Daoy (cell line): Measurements from ENCODE around the gene SLC25A41. TPM values are rescaled to one million over a fixed set of nuclear protein-coding genes. Genes with fewer than 3 reads are reported as not detected.

ENCODE experiments used
- total RNA-seq: library from RNA; depleted of rRNA; stranded (reverse); fragments of >200 nt; shearing (Covaris generic); gene quantifications from 2 replicates; pipeline ENCODE4 v1.2.3, GENCODE V29; 2014; rRNA removed

The SLC25A41 gene
- total RNA-seq, 1 experiment from 2014 or later = not detected

Other genes starting within 250 kb of the SLC25A41 start
- 8.0 and 15.4 TPM in 2 replicates for gene MLLT1, start 153.8 kb downstream of the SLC25A41 start, total RNA-seq
- gene ACER1, start 100.2 kb downstream of the SLC25A41 start, total RNA-seq = not detected in 2 replicates
- 108 and 135 TPM in 2 replicates for gene CLPP, start 72.2 kb downstream of the SLC25A41 start, total RNA-seq
- 35.7 and 36.1 TPM in 2 replicates for gene ALKBH7, start 61.0 kb downstream of the SLC25A41 start, total RNA-seq
- gene PSPN, start 57.8 kb downstream of the SLC25A41 start, total RNA-seq = 1.1 and 1.6 TPM in 2 replicates
- 57.5 and 82.3 TPM in 2 replicates for gene GTF2F1, start 40.6 kb downstream of the SLC25A41 start, total RNA-seq
- 76.0 and 84.9 TPM in 2 replicates for gene KHSRP, start 9.0 kb downstream of the SLC25A41 start, total RNA-seq
- 18.1 and 23.1 TPM in 2 replicates for gene SLC25A23, start 26.0 kb upstream of the SLC25A41 start, total RNA-seq
- not detected in 2 replicates for gene CRB3, start 30.5 kb upstream of the SLC25A41 start, total RNA-seq
- gene DENND1C, start 48.0 kb upstream of the SLC25A41 start, total RNA-seq = not detected in 2 replicates
- 0.17 and 0.65 TPM in 2 replicates for gene TUBB4A, start 68.5 kb upstream of the SLC25A41 start, total RNA-seq
- 12.0 and 13.8 TPM in 2 replicates for gene TNFSF9, start 97.3 kb upstream of the SLC25A41 start, total RNA-seq
- 62.8 and 65.4 TPM in 2 replicates for gene CD70, start 157.4 kb upstream of the SLC25A41 start, total RNA-seq
- gene TNFSF14, start 236.4 kb upstream of the SLC25A41 start, total RNA-seq = 0.33 TPM in 1 of 2 replicates, not detected in the other